Measurements from ENCODE around the gene PACSIN2. TPM values are rescaled to one million over a fixed set of nuclear protein-coding genes. Genes with fewer than 3 reads are reported as not detected.
A peak's percentile ranks its signal among the peaks of the same experiment; 100 is the strongest.
"Not testable (repeated sequence)": the region's sequence is repeated elsewhere in the genome, so short reads cannot be mapped to it uniquely, and the experiment has no call there.

Gene PACSIN2
- total RNA-seq, 1 experiment from 2014 or later: 224 TPM

GRCh38 chr22:42922374-42923191 is 92.4 kb downstream of the PACSIN2 start:
- H3K9me3 Mint-ChIP-seq (ENCODE audit: low read depth, unreplicated experiment): no peaks in the 10 kb centered on the region
- no TSS peak for BruUV-seq (replicated peaks)
- H3K27me3 Mint-ChIP-seq (ENCODE audit: unreplicated experiment): no peaks in the 10 kb centered on the region
- TF ChIP-seq CTCF (IDR thresholded peaks at IDR 0.05; ENCODE audit: unreplicated experiment): no peak
- H3K27ac Mint-ChIP-seq (ENCODE audit: unreplicated experiment): peak overlapping the region; percentile 76
- H3K4me1 Mint-ChIP-seq (ENCODE audit: low read depth, unreplicated experiment): peaks cover 74% of the 10 kb centered on the region
- H3K4me3 Mint-ChIP-seq (ENCODE audit: low read depth, unreplicated experiment): peak overlapping the region; percentile 8
- CTCF ChIA-PET: interaction anchor here (0.5 to 1.4 kb wide), 5 partner anchors 8 to 138 kb away, joined by 3 to 6 read pairs (median 3); no protein-coding TSS in a partner anchor
- intact Hi-C loops (cut with micrococcal nuclease; ENCODE audit: unreplicated experiment): no loop called here
- no peak for DNase-seq
- H3K36me3 Mint-ChIP-seq (ENCODE audit: insufficient read depth, unreplicated experiment): peaks cover 68% of the 10 kb centered on the region

GRCh38 chr22:42920101-42920820 is 94.7 kb downstream of the PACSIN2 start:
- CTCF ChIA-PET: interaction anchor here (0.6 to 1.1 kb wide), 11 partner anchors 10 to 1850 kb away, joined by 3 to 8 read pairs (median 6); no protein-coding TSS in a partner anchor
- H3K4me3 Mint-ChIP-seq (ENCODE audit: low read depth, unreplicated experiment): no peak overlapping the region
- no peaks in the 10 kb centered on the region for H3K9me3 Mint-ChIP-seq (ENCODE audit: low read depth, unreplicated experiment)
- BruUV-seq (replicated peaks): no TSS peak
- H3K27me3 Mint-ChIP-seq (ENCODE audit: unreplicated experiment): no peaks in the 10 kb centered on the region
- H3K36me3 Mint-ChIP-seq (ENCODE audit: insufficient read depth, unreplicated experiment): peaks cover 55% of the 10 kb centered on the region
- H3K4me1 Mint-ChIP-seq (ENCODE audit: low read depth, unreplicated experiment): peaks cover 74% of the 10 kb centered on the region
- DNase-seq: no peak
- TF ChIP-seq CTCF (IDR thresholded peaks at IDR 0.05; ENCODE audit: unreplicated experiment): no peak
- intact Hi-C loops (cut with micrococcal nuclease; ENCODE audit: unreplicated experiment): no loop called here
- peak overlapping the region; percentile 70 for H3K27ac Mint-ChIP-seq (ENCODE audit: unreplicated experiment)

GRCh38 chr22:42919199-42919598 is 95.8 kb downstream of the PACSIN2 start:
- H3K27me3 Mint-ChIP-seq (ENCODE audit: unreplicated experiment): no peaks in the 10 kb centered on the region
- BruUV-seq (replicated peaks): no TSS peak
- H3K36me3 Mint-ChIP-seq (ENCODE audit: insufficient read depth, unreplicated experiment): peaks cover 47% of the 10 kb centered on the region
- intact Hi-C loops (cut with micrococcal nuclease; ENCODE audit: unreplicated experiment): no loop called here
- no peak overlapping the region for H3K4me3 Mint-ChIP-seq (ENCODE audit: low read depth, unreplicated experiment)
- TF ChIP-seq CTCF (IDR thresholded peaks at IDR 0.05; ENCODE audit: unreplicated experiment): no peak
- no peak overlapping the region for H3K27ac Mint-ChIP-seq (ENCODE audit: unreplicated experiment)
- H3K9me3 Mint-ChIP-seq (ENCODE audit: low read depth, unreplicated experiment): no peaks in the 10 kb centered on the region
- no peak for DNase-seq
- CTCF ChIA-PET: interaction anchor here (0.6 to 1.3 kb wide), 4 partner anchors 28 to 171 kb away, joined by 3 to 7 read pairs (median 4); no protein-coding TSS in a partner anchor
- peaks cover 70% of the 10 kb centered on the region for H3K4me1 Mint-ChIP-seq (ENCODE audit: low read depth, unreplicated experiment)

GRCh38 chr22:42918500-42918899 is 96.4 kb downstream of the PACSIN2 start:
- intact Hi-C loops (cut with micrococcal nuclease; ENCODE audit: unreplicated experiment): no loop called here
- H3K27ac Mint-ChIP-seq (ENCODE audit: unreplicated experiment): no peak overlapping the region
- CTCF ChIA-PET: interaction anchor here (0.6 to 1.3 kb wide), 4 partner anchors 16 to 172 kb away, joined by 3 to 5 read pairs (median 4); no protein-coding TSS in a partner anchor
- no peaks in the 10 kb centered on the region for H3K9me3 Mint-ChIP-seq (ENCODE audit: low read depth, unreplicated experiment)
- H3K4me3 Mint-ChIP-seq (ENCODE audit: low read depth, unreplicated experiment): no peak overlapping the region
- BruUV-seq (replicated peaks): no TSS peak
- TF ChIP-seq CTCF (IDR thresholded peaks at IDR 0.05; ENCODE audit: unreplicated experiment): no peak
- peaks cover 44% of the 10 kb centered on the region for H3K36me3 Mint-ChIP-seq (ENCODE audit: insufficient read depth, unreplicated experiment)
- H3K27me3 Mint-ChIP-seq (ENCODE audit: unreplicated experiment): no peaks in the 10 kb centered on the region
- peaks cover 63% of the 10 kb centered on the region for H3K4me1 Mint-ChIP-seq (ENCODE audit: low read depth, unreplicated experiment)
- no peak for DNase-seq

- BruUV-seq (replicated peaks); H3K4me3 Mint-ChIP-seq (ENCODE audit: low read depth, unreplicated experiment); H3K9me3 Mint-ChIP-seq (ENCODE audit: low read depth, unreplicated experiment): not testable (repeated sequence)
Measured at GRCh38 chr22:42917358-42917757, 97.6 kb downstream of the PACSIN2 start.

More at GRCh38 chr22:42917358-42917757, 97.6 kb downstream of the PACSIN2 start:
- Mint-ChIP-seq H3K36me3 (ENCODE audit: insufficient read depth, unreplicated experiment) (peaks cover 39% of the 10 kb centered on the region), H3K4me1 (ENCODE audit: low read depth, unreplicated experiment) (peaks cover 52% of the 10 kb centered on the region)
- H3K27me3 Mint-ChIP-seq (ENCODE audit: unreplicated experiment); DNase-seq; H3K27ac Mint-ChIP-seq (ENCODE audit: unreplicated experiment); CTCF ChIA-PET; intact Hi-C loops (cut with micrococcal nuclease; ENCODE audit: unreplicated experiment): not testable (repeated sequence)

All from Calu3 (cell line).